Keratinocyte (primary cell): ENCODE results near the gene RPAP2.

ENCODE experiments used
- EZH2 ChIP-seq: IDR thresholded peaks from one replicate; pipeline ENCODE4 v1.6.1; 2012; ENCODE audit warnings: inconsistent platforms, mild to moderate bottlenecking, low read length, moderate library complexity
- TF ChIP-seq, protein P1 (sequence below), 3 experiments: IDR thresholded peaks in 1 of 3; conservative IDR thresholded peaks in 1 of 3; optimal IDR thresholded peaks in 1 of 3; 2 replicates in 2 of 3; 3 replicates in 1 of 3; pipeline versions ENCODE3 to v1.5.1; 2011; ENCODE audit warnings: low read length in 3 of 3, mild to moderate bottlenecking in 3 of 3, moderate library complexity in 2 of 3, control low read depth in 1 of 3, inconsistent platforms in 1 of 3; ENCODE audit not compliant: insufficient read depth in 2 of 3; ENCODE audit errors: extremely low read depth in 1 of 3

DNA sequence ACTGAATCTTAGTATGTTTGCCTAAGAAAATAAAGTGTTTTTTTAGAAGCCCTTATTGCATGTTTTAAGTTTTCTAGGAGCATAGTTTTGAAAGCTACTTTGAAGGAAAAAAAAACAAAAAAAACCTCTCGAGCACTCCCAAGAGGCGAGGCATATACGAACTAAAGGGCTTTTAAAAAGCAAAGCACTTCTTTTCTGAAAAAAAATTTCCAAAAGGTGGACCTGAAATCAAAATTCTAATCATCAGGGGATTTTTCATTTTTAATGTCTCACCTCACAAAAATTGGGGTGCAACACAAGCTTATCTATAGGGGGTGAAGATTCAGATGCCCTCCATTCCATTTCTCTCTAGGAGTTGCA lies 666 bp upstream of the RPAP2 start:
- TF ChIP-seq, protein P1, sequence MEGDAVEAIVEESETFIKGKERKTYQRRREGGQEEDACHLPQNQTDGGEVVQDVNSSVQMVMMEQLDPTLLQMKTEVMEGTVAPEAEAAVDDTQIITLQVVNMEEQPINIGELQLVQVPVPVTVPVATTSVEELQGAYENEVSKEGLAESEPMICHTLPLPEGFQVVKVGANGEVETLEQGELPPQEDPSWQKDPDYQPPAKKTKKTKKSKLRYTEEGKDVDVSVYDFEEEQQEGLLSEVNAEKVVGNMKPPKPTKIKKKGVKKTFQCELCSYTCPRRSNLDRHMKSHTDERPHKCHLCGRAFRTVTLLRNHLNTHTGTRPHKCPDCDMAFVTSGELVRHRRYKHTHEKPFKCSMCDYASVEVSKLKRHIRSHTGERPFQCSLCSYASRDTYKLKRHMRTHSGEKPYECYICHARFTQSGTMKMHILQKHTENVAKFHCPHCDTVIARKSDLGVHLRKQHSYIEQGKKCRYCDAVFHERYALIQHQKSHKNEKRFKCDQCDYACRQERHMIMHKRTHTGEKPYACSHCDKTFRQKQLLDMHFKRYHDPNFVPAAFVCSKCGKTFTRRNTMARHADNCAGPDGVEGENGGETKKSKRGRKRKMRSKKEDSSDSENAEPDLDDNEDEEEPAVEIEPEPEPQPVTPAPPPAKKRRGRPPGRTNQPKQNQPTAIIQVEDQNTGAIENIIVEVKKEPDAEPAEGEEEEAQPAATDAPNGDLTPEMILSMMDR (optimal IDR thresholded peaks at IDR 0.05 in 1 of 3, IDR thresholded peaks at IDR 0.05 in 1 of 3, conservative IDR thresholded peaks at IDR 0.05 in 1 of 3; ENCODE audit: extremely low read depth in 1 of 3, insufficient read depth in 2 of 3, low read length in 3 of 3): no peak
- TF ChIP-seq EZH2: no peak
